Epithelial cell of proximal tubule (primary cell): Measurements from ENCODE around the gene STOX1. TPM values are rescaled to one million over a fixed set of nuclear protein-coding genes. Genes with fewer than 3 reads are reported as not detected.
"Not testable (repeated sequence)": the region's sequence is repeated elsewhere in the genome, so short reads cannot be mapped to it uniquely, and the experiment has no call there.

Experiments used
- DNase-seq: peaks from one replicate; pipeline ENCODE4 v3.0.0-alpha.2; 2011; ENCODE audit warnings: low read depth
- H3K4me3 ChIP-seq: 2 replicates; pipeline ENCODE4 v1.5.1; 2011; ENCODE audit warnings: low read depth, mild to moderate bottlenecking, low read length
- CTCF ChIP-seq: conservative IDR thresholded peaks from 2 replicates; pipeline ENCODE4 v1.5.1; 2012; ENCODE audit warnings: low read depth, mild to moderate bottlenecking, low read length
- total RNA-seq: library from RNA; depleted of rRNA; stranded (reverse); fragments of >200 nt; gene quantifications from 2 replicates; pipeline ENCODE4 v1.2.3, GENCODE V29; 2015

STOX1 gene
- total RNA-seq, 1 donor from 2014 or later, result 0.23 TPM

GRCh38 chr10:68812420-68812819 lies 14.9 kb upstream of the STOX1 start:
- no peak for DNase-seq
- H3K4me3 ChIP-seq, result no peak overlapping the region
- no peak for TF ChIP-seq CTCF

GRCh38 chr10:68813559-68813958 lies 13.8 kb upstream of the STOX1 start:
- no peak for TF ChIP-seq CTCF
- H3K4me3 ChIP-seq, result no peak overlapping the region
- no peak for DNase-seq

- no peak for TF ChIP-seq CTCF
- no peak overlapping the region for H3K4me3 ChIP-seq
- DNase-seq, result no peak
Observed at GRCh38 chr10:68816796-68817412, 10.4 kb upstream of the STOX1 start.

GRCh38 chr10:68820359-68820758 lies 7.0 kb upstream of the STOX1 start:
- DNase-seq, H3K4me3 ChIP-seq: not testable (repeated sequence)

GRCh38 chr10:68822626-68823025 lies 4.7 kb upstream of the STOX1 start:
- not testable (repeated sequence) for DNase-seq, H3K4me3 ChIP-seq

GRCh38 chr10:68827592-68827959 lies 245 bp downstream of the STOX1 start:
- DNase-seq, result not testable (repeated sequence)
- H3K4me3 ChIP-seq, result peak overlapping the region; percentile 65

- DNase-seq, result not testable (repeated sequence)
Observed at GRCh38 chr10:68828083-68828601, 811 bp downstream of the STOX1 start.

GRCh38 chr10:68828833-68829232 lies 1.5 kb downstream of the STOX1 start:
- TF ChIP-seq CTCF, result no peak
- no peak for DNase-seq

More at GRCh38 chr10:68828083-68828601, 811 bp downstream of the STOX1 start:
- peak overlapping the region; percentile 38 for H3K4me3 ChIP-seq

GRCh38 chr10:68829521-68829920 lies 2.2 kb downstream of the STOX1 start:
- H3K4me3 ChIP-seq, result no peak overlapping the region
- TF ChIP-seq CTCF, result no peak
- DNase-seq, result no peak

More at GRCh38 chr10:68828833-68829232, 1.5 kb downstream of the STOX1 start:
- no peak overlapping the region for H3K4me3 ChIP-seq
